CD4-positive, alpha-beta T cell treated with Interleukin-6 at 100 ng/mL for 8 hours (primary cell): ENCODE measurements around the gene HES2.
"Not testable (repeated sequence)": the region's sequence is repeated elsewhere in the genome, so short reads cannot be mapped to it uniquely, and the experiment has no call there.

Experiments used
- DNase-seq: peaks from one replicate; pipeline ENCODE4 v3.0.0-alpha.2; 2020; ENCODE audit warnings: mixed read lengths, low spot score

HES2 gene

DNA sequence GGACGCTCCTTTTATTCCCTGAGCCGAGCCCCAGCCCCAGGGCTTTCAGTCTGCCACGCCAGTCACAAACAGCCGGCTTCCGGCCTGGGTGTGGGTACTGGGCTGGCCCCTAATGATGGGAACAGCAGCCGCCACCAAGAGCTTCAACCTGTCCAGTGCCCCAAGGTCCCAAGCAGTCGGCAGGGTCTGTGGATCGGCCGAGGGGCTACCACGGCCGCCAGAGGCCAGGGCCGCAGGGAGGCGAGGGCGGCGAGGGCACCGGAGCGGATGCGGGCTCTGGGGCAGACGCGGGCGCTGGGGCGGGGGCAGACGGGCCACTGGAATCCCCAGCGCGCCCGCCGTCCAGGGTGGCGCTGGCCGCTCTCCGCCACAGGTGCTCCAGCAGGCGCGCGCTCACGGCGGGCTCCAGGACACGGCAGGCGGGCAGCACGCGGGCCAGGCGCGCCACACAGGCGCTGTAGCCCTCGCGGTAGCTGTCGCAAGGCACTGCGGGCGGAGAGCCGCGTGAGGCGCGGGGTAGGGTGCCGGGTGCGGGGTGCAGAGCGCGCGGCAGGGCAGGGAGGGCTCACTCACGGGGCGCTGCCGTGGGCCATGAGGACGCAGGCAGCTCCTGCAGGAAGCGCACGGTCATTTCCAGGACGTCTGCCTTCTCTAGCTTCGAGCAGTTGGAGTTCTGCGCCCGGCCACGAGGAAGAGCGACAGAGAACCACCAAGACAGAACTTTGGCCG is 887 bp downstream of the HES2 start:
- DNase-seq = no peak

DNA sequence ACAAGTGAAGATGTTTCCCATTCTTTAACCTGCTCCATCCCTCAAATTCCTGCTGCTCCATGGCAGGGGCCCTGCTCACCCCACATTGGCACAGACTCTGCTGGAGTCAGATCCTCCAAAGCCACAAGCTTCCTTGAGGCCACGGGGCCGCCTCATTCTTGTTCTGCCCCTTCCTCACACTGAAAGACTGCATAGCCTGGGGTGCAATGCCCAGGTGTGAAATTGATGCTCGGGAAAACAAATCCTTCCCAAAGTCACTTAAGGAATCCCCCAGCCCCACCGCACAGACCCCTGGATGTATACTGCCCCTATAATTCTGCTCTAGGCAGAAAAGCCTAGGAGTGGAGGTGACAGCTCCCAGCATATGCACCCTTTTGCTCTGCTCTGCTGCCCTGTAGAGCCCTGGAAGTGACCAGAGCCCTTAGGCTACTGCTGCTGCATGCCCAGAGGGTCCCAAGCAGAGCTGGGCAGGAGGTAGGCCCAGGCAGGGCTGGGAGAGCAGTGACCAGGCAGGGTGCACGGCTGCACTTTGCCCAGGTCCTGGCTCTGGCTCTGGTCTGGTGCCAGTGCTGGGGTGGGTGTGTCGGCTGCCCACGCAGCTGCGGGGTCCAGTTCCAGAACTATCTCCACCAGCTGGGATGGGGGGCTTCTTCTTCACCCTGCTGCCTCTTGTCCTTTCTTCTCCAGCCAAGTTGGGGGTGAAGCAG is 1.6 kb downstream of the HES2 start:
- no peak for DNase-seq

DNA sequence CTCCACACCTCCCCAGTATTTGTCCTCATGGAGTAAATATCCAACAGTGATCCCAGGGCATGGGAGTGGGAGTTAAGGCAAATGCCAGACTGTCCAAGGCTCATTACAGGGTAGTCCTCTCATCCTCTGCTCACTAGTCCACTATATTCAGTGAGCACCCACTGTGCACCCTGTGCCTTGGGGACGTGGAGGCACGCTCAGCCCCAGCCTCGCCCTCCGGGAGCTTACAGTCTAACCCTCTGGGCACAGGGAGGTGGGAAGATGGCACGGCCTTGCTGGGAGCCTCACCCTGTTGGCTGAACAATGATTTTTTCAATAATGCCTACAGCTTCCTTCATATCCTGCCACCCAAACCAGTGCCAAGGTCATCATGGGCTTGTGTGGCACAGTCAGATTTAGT is 2.8 kb downstream of the HES2 start:
- no peak for DNase-seq

DNA sequence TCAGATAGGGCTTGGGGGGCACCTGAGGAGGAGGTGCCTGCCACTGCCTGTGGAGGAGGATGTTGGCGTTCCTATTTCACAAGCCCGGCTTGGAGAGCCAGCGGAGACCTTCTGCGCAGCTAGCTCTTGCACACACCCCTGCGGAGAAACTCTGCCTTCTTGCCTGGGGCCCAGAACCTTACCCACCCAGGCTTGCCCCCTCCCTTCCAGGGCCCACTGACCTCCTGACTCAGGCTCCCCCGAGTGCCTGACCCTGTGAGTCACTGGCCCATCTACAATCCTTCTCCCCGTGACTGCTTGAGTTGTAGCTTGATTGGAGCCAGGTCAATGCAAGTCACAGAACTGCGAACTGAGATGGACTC is 3.4 kb downstream of the HES2 start:
- no peak for DNase-seq

DNA sequence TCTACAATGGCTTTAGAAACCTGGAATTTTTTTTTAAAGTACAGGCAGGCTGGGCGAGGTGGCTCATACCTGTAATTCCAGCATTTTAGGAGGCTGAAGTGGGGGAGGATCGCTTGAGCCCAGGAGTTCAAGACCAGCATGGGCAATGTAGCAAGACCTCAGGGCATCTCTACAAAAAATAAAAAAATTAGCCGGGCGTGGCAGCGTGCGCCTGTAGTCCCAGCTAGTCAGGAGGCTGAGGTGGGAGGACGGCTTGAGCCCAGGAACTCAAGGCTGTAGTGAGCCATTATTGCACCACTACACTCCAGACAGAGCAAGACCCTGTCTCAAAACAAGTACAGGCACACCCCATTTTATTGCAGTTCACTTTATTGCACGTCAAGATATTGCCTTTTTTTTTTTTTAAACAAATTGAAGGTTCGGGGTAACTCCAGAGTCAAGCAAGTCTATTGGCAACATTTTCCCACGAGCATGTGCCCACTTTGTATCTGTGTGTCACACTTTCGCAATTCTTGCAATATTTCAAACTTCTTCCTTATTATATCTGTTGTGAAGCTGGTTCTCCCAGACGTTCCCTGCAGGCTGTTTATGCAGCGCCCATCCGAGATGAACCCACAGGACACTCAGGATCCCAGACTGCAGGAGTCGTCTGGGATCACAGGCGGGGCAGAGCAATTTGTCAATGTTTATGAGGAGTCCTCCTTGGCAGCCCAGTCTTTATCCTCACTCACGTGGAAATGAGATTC is 4.7 kb downstream of the HES2 start:
- DNase-seq = no peak

- DNase-seq = no peak
Observed at GRCh38 chr1:6414443-6414844, 5.3 kb downstream of the HES2 start.

- DNase-seq = no peak
Observed at GRCh38 chr1:6412896-6413295, 6.8 kb downstream of the HES2 start.

GRCh38 chr1:6410248-6410893 is 9.3 kb downstream of the HES2 start:
- DNase-seq = no peak

DNA sequence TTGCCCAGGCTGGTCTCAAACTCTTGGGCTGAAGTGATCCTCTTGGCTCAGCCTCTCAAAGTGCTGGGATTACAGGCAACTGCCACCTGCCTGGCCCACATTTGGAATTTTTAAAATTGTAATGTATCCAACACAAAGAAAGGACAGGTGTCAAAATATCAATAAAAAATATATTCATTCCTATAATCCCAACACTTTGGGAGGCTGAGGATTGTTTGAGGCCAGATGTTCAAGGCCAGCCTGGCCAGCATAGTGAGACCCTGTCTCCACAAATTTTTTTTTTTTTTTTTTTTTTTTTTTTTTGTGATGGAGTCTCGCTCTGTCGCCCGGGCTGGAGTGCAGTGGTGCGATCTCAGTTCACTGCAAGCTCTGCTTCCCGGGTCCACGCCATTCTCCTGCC is 10.0 kb downstream of the HES2 start:
- DNase-seq = no peak

DNA sequence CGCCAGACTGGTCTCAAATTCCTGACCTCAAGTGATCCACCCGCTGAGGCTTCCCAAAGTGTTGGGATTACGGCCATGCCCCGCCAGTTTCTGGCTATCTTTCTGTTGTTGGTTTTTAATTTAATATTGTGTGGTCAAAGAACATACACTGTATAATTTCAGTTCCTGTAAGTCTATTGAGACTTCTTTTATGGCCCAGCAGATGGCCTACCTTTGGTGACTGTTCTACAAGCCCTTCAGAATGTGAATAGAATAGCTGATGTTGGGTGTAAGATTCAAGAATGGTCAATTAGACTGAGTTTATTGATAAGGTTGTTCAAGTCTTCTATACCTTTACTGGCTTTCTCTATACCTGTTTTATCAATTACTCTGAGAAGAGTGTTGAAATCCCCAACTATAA is 10.7 kb downstream of the HES2 start:
- no peak for DNase-seq

DNA sequence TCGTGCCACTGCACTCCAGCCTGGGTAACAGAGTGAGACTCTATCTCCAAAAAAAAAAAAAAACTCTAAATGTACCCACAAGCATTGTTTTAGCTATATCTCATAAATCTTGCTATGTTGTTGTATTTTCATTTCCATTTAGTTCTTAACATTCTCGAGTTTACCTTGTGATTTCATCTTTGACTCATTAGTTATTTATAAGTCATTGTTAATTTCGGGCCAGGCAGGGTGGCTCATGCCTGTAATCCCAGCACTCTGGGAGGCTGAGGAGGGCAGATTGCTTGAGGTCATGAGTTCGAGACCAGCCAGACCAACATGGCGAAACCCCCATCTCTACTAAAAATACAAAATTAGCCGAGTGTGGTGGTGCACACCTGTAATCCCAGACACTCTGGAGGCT is 11.7 kb downstream of the HES2 start:
- DNase-seq = no peak

- no peak for DNase-seq
Observed at GRCh38 chr1:6401673-6402072, 18.0 kb downstream of the HES2 start.

- DNase-seq = no peak
Observed at GRCh38 chr1:6399294-6399693, 20.4 kb downstream of the HES2 start.

DNA sequence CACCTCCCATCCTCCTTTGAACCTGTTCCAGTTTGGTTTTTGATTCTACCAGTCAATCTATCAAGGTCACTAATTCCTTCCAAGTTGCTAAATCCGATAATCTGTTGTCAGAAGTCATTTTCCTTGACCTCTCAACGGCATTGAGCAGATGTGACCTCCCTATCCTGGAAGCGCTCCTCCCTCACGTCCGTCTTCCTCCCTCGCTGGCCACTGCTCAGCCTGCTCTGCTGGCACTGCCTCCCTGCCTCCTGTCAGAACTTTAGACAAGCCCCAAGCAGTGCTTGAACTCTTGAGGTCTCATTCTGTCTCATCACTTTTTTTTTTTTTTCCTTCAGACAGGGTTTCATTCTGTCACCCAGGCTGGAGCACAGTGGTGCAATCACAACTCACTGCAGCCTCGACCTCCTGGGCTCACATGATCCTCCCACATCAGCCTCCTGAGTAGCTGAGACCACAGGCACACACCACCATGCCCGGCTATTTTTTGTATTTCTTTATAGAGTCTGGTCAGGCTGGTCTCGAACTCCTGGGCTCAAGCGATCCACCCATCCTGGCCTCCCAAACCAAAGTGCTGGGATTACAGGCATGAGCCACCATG is 21.8 kb downstream of the HES2 start:
- DNase-seq = no peak

- no peak for DNase-seq
Observed at GRCh38 chr1:6396998-6397397, 22.7 kb downstream of the HES2 start.

GRCh38 chr1:6395781-6396244 is 23.9 kb downstream of the HES2 start:
- DNase-seq = not testable (repeated sequence)

DNA sequence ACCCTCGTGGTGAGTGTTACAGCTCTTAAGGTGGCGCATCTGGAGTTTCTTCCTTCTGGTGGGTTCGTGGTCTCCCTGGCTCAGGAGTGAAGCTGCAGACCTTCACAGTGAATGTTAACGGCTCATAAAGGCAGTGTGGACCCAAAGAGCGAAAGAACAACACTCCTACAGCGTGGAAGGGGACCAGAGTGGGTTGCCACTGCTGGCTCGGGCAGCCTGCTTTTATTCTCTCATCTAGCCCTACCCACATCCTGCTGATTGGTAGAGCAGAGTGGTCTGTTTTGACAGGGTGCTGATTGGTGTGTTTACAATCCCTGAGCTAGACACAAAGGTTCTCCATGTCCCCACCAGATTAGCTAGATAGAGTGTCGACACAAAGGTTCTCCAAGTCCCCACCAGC is 24.6 kb downstream of the HES2 start:
- not testable (repeated sequence) for DNase-seq

DNA sequence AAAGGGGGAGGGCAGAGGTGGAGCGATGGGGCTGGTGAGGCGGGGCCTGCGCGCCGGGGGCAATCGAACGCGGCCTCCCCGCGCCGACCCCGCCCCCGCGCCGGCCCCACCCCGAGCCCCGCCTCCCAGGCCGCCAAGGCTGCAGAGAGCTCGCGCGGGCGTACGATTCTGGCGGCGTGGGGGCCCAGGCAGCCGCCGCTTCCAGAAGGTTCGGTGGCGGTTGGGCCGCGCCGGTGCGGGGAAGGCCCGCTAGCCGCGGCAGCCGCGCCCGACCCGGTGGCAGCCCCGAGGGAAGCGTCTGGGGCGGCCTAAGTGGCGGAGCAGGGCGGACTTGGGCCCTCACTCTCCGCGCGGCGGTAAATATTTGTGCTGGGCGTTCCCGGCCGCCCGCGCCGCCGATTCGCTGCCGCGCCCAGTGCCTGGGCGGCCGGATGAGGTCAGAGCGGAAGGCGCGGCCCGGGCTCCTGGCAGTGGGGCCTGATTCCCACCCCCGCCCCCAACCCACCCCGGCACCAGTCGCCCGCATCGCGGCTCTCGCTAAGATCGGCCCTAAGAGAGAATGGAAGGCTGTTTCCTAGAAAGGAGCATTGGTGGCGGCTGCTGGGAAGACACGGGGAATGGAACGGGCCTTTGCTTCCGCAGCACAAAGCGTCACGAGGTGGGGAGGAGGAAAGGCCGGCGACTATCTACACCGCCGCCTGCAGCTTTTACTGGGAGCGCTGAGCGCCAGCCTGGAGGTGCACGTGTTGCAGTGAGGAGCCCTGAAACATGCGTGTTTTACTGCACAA is 26.1 kb downstream of the HES2 start, which contains the start of gene ACOT7:
ACOT7 (minus strand) TSS at position 368 of the 788 bp plus-strand sequence. CDS start 368 bp downstream, outside the sequence.
- peak; percentile 90 for DNase-seq

DNA sequence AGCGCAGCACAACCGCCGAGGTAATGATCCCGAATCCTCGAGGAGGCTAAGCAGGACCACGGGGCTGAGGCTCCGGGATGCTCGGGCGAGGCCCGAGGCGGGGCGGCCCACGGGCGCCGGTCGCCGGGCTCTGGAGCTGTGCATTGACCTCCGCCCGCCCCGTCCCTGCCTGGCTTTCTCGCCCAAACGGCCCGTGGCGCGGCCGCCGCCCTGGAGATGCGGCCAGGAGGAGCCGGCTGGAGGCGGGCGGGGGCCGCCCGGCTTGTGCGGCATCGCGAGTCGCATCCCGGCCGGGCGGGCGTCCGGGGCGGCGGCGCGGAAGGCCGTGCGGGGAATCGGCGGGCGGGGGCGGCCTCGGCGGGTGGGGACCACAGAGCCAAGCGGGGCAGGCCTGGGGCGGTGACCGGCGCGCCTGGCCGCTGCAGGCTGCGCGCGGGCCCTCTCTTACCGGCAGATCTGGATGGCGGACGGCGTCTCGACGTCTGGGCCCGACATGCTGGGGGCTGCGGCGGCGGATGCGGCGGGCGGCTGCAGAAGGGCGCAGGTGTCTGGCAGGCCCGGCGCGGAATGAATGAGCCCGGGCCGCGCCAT is 26.8 kb downstream of the HES2 start:
- DNase-seq = no peak

GRCh38 chr1:6391951-6392808 is 27.5 kb downstream of the HES2 start:
- DNase-seq = no peak
